ENCODE data around the gene MYO10.

The MYO10 gene

DNA sequence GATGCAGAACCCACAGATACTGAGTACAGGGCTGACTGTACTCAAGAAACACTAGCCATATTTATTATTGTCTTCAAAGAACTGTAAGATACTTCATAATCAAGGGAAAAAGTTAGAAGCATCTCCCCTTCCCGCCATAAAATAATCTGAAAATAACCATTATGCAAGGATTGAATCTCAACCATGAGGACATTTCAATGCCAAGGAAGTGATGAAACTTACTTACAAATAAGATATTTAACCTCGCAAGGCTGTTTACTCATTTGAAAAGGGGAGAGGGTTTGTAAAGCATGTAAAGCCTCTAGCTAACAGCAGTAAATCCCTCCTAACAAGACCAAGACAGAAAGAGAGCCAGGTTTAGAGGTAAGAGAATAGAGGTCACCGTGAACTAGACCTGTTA lies 6.3 kb downstream of the MYO10 start:
- in situ Hi-C loops (cut with HindIII; ENCODE audit: low sequenced_read_pairs) = no loop called here

DNA sequence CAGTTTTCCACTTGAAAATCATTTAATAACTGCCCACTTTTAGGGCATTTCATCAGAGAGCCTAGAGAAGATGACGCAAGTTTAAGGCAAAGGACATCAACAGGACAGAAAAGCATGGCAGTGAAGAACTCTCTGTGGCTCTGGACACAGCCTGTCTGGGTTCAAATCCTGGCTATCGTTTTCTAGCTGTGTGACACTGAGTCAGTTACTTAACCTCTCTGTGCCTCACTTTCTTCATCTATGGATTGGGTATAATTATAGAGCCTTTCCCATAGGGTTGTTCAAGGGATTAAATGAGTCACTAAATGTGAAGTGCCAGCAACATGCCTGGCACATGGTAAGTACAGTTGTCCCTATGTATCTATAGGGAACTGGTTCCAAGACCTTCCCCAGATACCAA lies 6.7 kb downstream of the MYO10 start:
- H3K4me3 ChIP-seq (ENCODE audit: low read depth, low read length) = no peak overlapping the region
- TF ChIP-seq, protein P1, sequence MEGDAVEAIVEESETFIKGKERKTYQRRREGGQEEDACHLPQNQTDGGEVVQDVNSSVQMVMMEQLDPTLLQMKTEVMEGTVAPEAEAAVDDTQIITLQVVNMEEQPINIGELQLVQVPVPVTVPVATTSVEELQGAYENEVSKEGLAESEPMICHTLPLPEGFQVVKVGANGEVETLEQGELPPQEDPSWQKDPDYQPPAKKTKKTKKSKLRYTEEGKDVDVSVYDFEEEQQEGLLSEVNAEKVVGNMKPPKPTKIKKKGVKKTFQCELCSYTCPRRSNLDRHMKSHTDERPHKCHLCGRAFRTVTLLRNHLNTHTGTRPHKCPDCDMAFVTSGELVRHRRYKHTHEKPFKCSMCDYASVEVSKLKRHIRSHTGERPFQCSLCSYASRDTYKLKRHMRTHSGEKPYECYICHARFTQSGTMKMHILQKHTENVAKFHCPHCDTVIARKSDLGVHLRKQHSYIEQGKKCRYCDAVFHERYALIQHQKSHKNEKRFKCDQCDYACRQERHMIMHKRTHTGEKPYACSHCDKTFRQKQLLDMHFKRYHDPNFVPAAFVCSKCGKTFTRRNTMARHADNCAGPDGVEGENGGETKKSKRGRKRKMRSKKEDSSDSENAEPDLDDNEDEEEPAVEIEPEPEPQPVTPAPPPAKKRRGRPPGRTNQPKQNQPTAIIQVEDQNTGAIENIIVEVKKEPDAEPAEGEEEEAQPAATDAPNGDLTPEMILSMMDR (IDR thresholded peaks at IDR 0.05; ENCODE audit: low read depth, low read length) = no peak
- in situ Hi-C loops (cut with HindIII; ENCODE audit: low sequenced_read_pairs) = no loop called here
- no peak for DNase-seq (ENCODE audit: low read depth, low spot score)

More for the DNA sequence above, 6.3 kb downstream of the MYO10 start:
- TF ChIP-seq, protein P1 (IDR thresholded peaks at IDR 0.05; ENCODE audit: low read depth, low read length) = no peak
- DNase-seq (ENCODE audit: low read depth, low spot score) = no peak
- H3K4me3 ChIP-seq (ENCODE audit: low read depth, low read length) = no peak overlapping the region

DNA sequence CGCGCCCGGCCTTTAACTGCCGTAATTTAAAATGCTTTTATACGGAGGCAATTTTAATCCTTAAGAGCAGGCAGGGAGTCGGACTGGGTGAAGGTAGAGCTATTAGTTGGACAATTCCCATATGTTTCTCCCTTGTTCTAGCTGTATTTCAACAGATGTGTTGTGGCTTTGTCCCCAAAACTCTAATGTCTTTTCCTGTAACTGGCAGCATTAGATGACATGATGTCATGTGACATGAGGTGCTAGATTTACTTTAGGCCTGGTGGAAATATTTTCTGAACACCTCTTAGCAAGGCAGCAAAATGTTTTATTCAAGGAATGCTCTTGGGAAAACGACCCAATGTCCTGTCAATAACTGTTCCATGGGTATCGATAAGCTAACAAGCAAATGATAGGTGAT lies 8.5 kb downstream of the MYO10 start:
- H3K4me3 ChIP-seq (ENCODE audit: low read depth, low read length) = no peak overlapping the region
- in situ Hi-C loops (cut with HindIII; ENCODE audit: low sequenced_read_pairs) = no loop called here
- TF ChIP-seq, protein P1 (IDR thresholded peaks at IDR 0.05; ENCODE audit: low read depth, low read length) = no peak
- no peak for DNase-seq (ENCODE audit: low read depth, low spot score)

DNA sequence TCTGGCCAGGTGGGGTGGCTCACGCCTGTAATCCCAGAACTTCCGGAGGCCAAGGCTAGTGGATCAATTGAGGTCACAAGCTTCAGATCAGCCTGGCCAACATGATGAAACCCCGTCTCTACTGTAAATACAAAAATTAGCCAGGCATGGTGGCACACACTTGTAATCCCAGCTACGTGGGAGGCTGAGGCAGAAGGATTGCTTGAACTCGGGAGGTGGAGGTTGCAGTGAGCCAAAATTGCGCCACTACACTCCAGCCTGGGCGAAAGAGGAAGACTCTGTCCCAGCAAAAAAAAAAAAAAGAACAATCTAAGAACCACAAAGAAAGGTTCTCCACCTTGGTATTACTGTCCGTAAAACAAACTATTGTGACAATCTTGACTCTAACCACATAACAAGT lies 9.7 kb downstream of the MYO10 start:
- DNase-seq (ENCODE audit: low read depth, low spot score) = no peak
- TF ChIP-seq, protein P1 (IDR thresholded peaks at IDR 0.05; ENCODE audit: low read depth, low read length) = no peak
- in situ Hi-C loops (cut with HindIII; ENCODE audit: low sequenced_read_pairs) = no loop called here
- no peak overlapping the region for H3K4me3 ChIP-seq (ENCODE audit: low read depth, low read length)

DNA sequence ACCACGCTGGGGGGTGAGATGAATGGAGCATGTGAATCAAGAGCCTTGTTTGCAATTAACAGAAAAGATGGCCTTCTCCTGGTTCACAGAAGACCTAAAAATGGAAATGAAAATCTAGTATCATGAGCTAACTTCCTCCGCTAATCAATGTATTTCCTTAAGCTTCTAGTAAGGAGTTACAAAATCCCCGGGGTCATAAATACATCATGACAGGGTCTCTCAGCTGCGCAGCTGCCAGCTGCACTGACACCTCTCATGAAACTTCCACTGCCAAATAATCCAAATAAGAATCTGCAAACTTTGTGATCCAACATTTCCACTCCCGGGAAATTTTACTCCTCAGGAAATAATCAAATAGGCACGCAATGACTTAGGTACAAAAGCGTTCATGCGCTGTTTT lies 11.9 kb downstream of the MYO10 start:
- no peak overlapping the region for H3K4me3 ChIP-seq (ENCODE audit: low read depth, low read length)
- in situ Hi-C loops (cut with HindIII; ENCODE audit: low sequenced_read_pairs) = no loop called here
- no peak for DNase-seq (ENCODE audit: low read depth, low spot score)
- TF ChIP-seq, protein P1 (IDR thresholded peaks at IDR 0.05; ENCODE audit: low read depth, low read length) = no peak

DNA sequence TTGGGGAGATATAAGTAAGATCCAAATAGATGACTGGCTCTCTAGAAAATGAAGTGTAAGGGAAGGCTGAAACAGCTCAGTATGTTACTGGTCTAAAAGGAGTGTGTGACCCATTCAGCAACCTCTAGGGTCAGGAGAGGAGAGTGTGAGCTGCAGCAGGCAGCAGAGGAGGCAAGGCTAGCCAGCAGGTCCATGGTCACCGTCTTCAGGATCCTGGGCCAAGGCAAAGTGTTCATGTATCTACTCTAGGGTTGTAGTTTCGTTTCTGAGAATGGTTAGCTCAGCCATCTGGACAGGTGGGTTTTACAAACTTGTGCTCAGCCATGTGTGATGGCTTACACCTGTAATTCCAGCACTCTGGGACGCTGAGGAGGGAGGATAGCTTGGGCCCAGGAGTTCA lies 13.7 kb downstream of the MYO10 start:
- no peak overlapping the region for H3K4me3 ChIP-seq (ENCODE audit: low read depth, low read length)
- in situ Hi-C loops (cut with HindIII; ENCODE audit: low sequenced_read_pairs) = no loop called here
- TF ChIP-seq, protein P1 (IDR thresholded peaks at IDR 0.05; ENCODE audit: low read depth, low read length) = no peak
- no peak for DNase-seq (ENCODE audit: low read depth, low spot score)

DNA sequence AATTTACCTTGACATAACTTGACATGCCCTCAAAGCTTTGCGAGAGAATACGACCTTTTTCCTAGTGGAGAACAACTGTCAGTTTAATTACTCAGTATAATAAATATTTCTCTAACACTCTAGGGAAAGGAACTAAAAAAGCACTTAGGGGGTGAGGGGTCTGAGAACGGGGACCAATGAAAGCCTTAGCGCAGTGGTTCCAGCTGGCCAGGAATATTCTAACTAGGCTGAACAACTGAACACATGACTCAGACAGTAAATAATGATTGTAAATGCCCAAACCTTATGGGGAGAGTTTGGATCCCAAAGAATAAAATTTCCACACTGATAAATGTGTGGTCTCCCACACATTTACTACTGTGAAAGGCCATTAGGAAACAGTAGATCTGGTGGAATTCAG lies 14.9 kb downstream of the MYO10 start:
- no peak overlapping the region for H3K4me3 ChIP-seq (ENCODE audit: low read depth, low read length)
- DNase-seq (ENCODE audit: low read depth, low spot score) = no peak
- in situ Hi-C loops (cut with HindIII; ENCODE audit: low sequenced_read_pairs) = no loop called here
- TF ChIP-seq, protein P1 (IDR thresholded peaks at IDR 0.05; ENCODE audit: low read depth, low read length) = no peak
